Measurements from ENCODE around the gene RBSN.
A peak's percentile ranks its signal among the peaks of the same experiment; 100 is the strongest.

The RBSN gene

DNA sequence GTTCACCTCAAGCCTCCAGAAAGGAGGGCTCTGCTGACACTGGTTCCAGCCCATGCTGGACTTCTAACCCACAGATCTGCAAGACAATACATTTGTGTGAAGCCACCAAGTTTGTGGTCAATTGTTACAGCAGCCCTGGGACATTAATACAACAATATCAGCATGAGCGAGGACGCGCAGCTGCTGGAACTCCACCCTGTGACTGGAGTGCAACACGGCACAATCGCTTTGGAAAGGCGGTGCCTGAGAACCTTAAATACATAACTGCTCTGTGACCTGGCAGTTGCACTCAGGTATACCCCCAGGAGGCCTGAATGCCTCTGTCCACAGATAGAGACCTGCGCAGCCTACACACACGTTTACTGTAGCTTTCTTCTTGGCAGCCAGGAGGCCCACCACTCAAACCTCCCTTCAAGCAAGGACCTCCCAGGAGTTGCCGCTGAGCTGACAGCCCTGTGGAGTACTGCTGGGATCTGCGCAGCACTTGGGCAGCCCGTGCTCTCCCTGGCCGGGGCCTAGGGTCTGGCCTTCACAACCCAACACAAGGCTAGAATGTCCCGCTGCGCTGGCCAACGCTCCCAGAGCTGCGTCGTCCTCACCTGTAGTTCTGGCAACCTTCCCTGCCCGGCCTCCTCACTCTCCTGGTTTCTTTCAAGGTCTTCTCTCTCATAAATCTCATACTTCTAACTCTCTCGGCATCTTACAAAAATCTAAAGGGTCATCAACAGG is 42.1 kb downstream of the RBSN start:
- DNase-seq (ENCODE audit: low spot score): no peak

DNA sequence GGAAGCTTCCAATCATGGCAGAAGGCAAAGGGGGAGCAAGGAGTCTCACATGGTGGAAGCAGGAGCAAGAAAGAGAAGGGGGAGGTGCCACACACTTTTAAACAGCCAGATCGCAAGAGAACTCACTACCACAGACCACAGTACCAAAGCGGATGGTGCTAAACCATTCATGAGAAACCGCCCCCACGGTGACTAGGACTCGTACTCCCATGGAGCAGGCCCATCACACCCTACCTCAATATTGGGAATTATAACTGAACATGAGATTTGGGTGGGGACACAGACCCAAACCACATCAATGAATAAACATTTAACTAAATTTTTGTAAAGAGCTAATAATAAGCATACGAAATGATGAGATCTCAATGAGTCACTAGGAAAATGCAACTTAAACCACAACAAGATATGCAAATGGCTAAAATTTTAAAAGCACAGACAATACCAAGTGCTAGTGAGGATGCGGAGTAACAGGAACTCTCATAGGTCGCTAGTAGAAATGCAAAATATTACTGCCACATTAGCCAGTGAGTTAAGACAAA is 43.9 kb downstream of the RBSN start:
- no peak for DNase-seq (ENCODE audit: low spot score)

DNA sequence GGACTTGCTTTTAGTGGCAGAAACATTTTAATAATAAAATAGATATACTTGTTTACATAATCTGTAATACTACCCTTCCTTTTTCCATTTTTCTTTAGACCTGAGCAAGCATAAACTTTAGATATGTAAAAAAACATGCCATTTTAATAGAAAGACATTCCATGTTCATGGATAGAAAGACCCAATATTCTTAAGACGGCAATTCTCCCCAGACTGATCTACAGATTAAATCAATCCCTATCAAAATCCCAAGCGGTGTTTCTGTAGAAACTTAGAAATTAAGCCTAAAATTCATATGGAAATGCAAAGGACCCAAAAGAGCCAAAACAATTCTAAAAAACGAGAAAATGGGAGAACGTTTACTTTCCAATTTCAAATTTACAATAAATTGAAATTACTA is 45.4 kb downstream of the RBSN start:
- DNase-seq (ENCODE audit: low spot score): no peak

DNA sequence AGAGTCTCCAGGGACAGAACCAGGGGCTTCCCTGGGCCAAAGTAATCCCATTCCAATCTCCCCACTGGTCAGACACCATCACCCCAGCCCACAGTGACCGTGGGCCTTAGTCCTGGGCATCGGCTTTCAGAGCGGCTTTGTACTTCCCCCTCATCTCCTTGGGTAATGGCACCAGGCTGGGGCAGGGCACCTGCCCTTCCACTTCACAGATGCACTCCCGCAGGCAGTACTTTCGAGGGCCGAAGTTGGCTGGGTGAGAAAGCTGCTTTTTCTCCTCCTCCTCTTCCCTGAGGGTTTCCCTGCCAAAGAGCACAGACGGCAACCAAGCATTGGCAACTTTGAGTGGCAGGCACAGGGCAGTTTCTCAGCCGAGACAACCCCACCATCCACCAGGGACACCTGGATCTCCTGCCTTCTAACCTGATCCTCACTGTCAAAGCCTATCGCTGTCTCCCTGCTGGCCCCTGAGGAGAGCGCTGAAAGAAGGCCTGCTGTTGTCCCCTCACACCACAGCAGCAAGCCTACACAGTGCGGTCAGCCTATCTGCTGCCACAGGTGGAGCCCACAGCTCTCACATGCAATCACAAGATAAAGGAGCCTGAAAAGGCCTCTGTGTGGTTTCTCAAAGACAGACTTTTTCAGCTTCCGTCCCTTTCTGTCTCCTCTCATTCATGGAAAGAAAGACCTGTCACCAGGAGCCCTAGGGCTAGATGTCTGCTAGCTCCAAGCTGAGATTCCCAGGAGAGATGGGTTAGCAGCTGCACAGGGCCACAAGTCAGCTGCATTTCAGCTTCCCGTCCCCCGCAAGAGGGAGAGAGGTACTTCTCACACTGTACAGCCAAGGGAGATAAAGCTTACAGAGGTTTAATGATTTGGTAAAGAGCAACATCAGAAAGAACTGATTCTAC is 46.4 kb downstream of the RBSN start:
- no peak for DNase-seq (ENCODE audit: low spot score)

DNA sequence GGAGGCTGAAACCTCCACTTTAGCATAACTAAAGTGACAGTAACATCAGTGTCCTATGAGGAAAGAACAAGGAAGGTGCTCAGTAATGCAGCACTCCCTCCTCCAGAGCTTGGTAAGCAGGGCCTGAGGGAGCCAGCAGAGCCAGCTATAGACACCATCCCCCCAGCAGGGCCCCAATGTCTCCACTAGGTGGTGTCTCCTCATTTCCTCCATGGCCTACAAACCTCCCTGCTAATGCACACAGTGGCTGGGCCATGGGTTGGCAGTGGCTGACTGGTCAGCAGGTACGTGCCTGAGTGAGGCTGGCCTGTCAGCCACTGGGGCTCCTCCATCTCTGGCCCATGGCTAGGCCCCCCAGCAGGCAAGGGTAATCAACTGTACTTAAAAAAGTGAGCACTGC is 47.4 kb downstream of the RBSN start:
- DNase-seq (ENCODE audit: low spot score): peak; percentile 29

DNA sequence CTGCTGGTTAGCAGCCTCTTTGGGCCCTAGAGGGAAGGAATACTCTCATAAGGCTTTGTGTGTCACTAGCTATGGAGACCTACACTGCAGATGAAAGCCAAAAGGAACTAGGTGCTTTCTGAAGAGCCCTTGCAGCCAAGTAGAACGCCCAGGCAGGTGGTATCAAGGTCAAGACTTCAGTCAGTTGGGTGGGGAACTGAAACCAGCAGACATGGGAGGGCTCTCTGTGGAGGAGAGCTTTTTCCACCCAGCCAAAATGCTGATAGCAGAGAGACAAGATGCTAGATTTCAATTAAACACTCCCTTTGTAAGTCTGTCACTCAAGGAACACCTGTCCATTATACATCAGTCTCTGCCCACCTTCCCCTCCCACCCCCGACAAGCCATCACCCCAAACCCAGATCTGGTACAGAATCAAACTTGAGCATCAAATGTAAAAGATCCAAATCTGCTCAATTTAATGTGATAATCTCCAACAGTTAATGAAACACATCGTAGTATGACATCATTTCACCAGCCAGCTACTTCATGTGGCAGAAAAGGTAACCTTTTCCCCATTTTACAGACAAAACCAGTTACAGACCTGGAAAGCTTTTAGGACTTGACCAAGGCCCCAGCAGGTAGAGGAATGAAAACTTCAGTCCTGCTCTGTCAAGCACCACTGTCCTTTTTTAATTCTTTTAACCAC is 48.4 kb downstream of the RBSN start:
- no peak for DNase-seq (ENCODE audit: low spot score)

DNA sequence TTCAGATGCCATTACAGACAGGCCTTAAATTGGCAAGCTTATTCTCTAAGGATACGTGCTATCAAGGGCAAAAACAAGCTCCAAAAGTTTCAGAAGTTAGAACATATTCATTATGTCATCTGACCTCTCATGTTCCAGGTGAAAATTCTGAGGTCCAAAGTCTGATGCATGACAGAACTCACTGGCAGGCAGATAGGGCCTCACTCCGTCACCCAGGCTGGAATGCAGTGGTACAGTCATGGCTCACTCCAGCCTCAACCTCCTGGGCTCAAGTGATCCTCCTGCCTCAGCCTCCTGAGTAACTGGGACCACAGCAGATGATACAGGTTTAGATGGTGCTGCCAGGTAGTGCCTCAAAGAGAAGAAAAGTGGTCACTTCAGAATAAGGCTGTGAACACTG is 49.4 kb downstream of the RBSN start:
- no peak for DNase-seq (ENCODE audit: low spot score)

DNA sequence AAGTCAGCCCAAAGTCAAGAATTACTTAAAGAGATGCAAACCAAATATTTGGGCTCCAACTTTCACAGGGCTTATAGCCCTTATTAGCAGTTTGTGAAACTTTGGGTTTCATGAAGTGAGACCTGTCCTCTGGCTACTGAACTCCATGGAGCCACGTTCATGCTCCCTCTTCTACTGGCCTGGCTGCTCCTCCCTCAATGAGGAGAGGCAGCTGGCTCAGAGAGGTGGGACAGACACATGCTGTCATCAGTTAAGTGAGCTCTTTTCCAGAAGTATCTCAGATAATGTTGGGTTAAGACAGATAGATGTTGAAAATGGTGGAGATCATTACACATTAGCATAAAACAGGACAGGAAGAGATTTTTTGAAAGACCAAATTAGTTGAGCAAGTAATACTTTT is 53.3 kb downstream of the RBSN start:
- DNase-seq (ENCODE audit: low spot score): no peak

DNA sequence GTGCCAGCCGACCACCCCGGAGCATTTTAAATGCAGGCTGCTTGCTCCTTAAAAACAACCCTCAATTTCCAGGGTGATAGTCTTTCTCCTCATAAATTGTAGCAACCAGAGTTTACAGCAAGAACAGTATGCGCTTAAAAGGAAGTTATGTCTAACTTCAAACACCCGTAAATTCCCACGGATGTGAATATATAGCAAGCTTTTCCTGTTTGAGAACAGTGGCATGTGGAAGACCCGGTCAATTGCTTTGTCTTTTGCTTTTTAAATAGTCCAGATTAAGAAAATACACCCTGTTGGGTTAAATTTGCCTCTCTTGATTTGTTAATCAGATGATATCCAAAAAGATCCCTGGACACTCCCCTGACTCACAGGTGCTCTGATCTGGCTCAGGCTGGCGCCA is 54.6 kb downstream of the RBSN start:
- no peak for DNase-seq (ENCODE audit: low spot score)

DNA sequence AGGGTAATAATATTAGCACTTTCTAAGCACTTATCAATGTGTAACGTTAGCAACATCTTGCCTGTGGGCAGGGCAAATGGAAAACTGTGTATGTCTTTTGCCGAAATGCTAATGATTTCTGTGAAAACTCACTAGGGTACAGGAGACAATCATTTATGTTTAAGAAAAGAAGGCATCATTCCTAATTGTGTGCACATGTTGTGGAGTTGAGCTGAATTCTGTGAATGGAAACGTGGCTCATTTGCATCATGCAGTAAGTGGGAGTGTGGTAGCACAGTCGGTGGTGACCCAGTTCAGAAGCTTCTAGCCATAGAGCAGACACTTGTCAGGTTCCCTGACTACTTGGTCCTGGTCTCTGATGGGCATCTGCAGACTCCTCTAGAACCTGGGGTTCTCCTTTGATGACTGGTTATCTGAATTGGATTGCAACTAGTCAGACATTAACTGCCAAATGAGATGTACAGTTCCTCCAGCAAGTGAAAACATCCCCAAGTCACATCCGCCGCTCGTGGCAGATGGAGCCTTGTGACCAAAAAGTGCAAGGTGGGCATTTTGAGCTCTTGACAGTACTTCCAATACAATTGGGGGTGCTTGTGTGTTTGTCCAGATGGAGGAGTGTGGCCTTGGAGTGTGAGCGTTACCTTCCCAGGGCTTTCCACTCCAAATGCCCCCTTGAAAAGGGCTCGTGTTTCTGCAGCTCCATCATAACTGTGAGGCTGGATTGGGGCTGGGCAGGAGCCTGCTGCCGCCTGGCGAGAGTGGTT is 55.4 kb downstream of the RBSN start:
- DNase-seq (ENCODE audit: low spot score): no peak

DNA sequence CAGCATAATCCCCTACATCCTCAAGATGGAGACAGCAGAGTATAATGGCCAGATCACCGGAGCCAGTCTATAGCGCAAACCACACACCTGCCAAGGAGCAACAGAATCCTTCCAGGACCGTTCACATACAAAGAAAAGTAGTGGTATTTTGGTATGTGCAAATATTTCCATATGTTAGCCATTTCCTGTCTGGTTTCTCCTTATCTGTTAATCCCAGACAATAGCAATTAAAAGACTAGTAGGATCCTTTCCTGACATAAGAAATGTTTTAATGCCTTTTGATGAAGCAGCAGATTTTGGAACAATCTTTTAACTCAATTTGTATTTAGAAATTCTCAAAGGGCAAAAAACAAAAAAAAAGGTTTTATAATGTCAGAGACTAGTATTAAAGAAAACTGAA is 56.0 kb downstream of the RBSN start:
- DNase-seq (ENCODE audit: low spot score): no peak

DNA sequence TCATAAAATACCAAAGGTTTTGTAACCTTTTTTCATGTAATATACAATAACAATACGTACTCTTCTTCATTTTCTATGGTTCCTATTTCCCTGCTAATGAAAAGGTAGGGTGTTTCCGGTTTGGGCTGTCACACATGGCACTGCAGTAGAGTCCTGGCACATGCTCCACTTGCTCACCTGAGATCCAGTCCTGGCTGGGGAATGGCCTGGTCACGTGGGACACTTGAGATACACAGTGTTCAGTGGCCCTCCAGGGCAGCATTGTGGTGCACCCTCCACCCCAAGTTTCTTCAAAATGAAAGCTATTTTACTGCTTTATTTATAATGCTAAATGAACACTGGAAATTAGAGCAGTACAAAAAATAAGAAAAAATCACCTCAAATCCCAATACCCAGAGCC is 57.0 kb downstream of the RBSN start:
- no peak for DNase-seq (ENCODE audit: low spot score)

DNA sequence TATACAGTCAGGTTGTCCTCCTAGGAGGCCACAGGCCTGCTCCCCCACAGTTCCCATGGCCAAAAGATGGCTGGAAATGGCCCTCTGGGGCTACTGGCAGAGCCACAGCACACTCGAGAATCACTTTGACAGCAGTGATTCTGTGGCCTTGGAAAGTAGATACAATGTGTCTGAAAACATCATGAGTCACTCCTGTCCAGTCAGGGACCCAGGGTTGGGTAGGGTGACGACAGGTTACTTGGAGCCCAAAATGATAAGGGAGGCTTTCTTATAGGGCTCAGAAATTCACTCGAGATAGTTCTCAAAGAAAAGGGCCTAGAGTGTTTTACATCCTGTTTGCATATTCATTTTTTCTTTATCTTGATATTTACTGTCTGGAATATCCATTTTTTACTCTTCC is 58.1 kb downstream of the RBSN start:
- DNase-seq (ENCODE audit: low spot score): no peak

DNA sequence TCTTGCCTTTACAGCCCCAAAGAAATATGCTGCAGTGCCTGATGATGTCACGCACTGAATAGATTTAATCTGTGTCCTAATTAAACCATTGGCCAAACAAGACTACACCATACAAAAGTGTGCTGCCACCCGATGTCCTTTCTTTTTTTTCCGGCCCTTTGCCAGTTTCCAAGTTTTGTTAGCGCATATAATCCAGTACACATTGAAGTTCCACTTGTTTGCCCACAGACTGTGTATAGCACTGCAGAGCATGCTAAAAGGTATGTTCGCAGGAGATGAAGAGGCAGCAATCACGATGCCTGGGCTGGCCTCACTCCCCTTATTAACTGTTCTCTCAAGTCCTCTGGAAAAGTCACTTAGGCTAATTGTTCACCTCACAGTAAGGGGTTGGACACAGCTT is 60.6 kb downstream of the RBSN start:
- DNase-seq (ENCODE audit: low spot score): no peak

DNA sequence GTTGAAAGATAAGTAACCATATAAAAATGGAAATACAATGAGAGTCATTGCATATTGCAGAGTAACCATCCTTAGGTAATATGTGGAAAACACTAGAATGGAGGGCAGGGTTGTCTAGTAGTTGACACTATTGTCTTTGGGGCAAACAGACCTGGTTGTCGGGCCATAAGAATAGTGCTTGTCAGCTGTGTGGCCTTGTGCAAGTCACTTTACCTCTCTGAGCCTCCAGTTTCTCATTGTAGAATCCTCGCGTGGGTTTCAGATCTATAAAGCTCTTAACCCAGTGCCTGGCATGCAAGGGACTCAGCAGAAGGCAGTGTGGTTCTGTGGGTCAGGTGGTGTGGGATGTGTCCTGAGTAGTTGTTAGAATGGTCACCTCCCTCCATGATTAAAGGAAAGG is 65.8 kb downstream of the RBSN start:
- DNase-seq (ENCODE audit: low spot score): no peak

DNA sequence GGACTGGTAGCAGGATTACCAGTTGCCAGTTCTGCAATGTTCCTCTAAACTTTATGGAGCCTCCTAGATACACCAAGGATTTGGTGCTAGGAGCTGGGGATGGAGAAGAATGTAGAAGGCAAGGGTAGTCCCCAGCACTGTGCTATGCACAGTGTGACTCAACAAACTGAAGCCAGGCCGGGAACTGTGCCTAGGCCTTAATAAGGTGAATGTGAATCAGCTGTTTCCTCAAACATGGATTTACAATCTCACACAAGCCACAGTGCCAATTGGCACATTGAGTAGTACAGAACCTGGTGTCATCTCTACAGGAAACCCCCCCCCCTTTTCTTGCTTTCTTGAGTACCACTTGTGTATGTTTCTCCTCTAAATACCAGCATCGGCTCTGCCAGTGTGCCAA is 66.3 kb downstream of the RBSN start:
- DNase-seq (ENCODE audit: low spot score): no peak

DNA sequence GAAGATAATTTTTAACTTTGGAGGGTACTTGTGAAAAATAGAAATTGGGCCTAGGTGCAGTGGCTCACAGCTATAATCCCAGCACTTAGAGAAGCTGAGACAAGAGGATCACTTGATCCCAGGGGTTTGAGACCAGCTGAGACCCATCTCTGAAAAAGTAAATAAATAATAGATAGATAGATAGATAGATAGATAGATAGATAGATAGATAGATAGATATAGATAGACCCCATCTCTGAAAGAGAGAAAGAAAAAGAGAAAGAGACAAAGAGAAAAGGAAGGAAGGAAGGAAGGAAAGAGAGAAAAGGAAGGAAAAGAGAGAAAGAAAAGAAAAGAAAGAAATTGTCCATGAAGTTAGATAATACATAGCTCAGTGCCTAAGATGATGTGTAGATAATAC is 69.3 kb downstream of the RBSN start:
- DNase-seq (ENCODE audit: low spot score): no peak

DNA sequence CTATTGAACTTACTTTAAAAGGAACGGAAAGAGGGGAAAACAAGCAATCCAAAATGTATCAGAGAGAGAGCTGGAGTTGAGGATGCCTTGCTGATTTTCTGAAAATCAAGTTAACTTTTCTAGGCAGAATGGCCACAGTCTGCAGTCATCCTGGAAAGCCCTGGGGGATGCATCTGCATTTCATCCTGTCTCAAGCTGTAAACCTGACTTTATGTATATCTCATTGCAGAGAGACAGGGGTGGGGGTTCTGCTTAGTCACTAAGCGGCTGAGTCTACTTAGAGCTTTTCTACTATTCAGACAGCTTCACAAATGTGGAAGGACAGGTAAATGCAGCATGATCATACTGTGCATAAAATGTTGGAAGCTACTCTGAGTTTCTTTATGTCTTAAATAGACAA is 75.2 kb downstream of the RBSN start:
- DNase-seq (ENCODE audit: low spot score): no peak

DNA sequence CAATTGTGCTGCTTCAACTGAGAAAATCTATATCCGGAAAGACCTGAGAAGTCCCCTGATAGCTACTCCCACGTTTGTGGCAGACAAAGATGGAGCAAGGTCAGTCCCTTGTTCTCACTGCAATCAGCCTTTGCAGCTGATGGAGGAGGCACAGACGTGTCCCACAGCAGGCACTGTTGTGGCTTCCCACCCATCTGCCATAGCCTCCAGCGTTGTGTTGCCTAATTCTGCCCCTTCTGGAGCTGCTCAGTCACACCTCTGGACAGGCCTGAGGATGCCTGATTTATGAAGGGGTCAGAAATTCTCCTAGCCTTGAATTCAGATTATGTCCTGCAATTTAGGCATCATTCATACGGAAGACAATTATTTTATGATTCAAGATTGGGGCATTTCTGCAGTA is 75.7 kb downstream of the RBSN start:
- no peak for DNase-seq (ENCODE audit: low spot score)

All from SW480 (cell line).